IPS DF 6.9 (cell line): ENCODE measurements around the gene TLE1.

Experiments used
- DNase-seq: peaks from one replicate; pipeline ENCODE4 v3.0.0-alpha.2; 2013; ENCODE audit warnings: low read depth, low spot score
- H3K27ac ChIP-seq: one replicate; pipeline ENCODE4 v1.5.1; 2013; ENCODE audit warnings: low read length, control low read depth
- H3K27me3 ChIP-seq: 2 replicates; pipeline ENCODE4 v1.6.1; 2013; ENCODE audit warnings: mild to moderate bottlenecking, low read length; ENCODE audit not compliant: control insufficient read depth, insufficient read depth
- H3K36me3 ChIP-seq: 2 replicates; pipeline ENCODE4 v1.6.1; 2013; ENCODE audit warnings: low read length; ENCODE audit not compliant: control insufficient read depth, insufficient read depth
- H3K4me1 ChIP-seq: 2 replicates; pipeline ENCODE4 v1.6.1; 2013; ENCODE audit warnings: low read length; ENCODE audit not compliant: control insufficient read depth, insufficient read depth
- H3K4me3 ChIP-seq: 2 replicates; pipeline ENCODE4 v1.5.1; 2013; ENCODE audit warnings: mild to moderate bottlenecking, low read length
- H3K9me3 ChIP-seq: 2 replicates; pipeline ENCODE4 v1.6.1; 2013; ENCODE audit warnings: low read length, inconsistent platforms; ENCODE audit not compliant: control insufficient read depth, insufficient read depth
- WGBS: extraction: QIAGEN DNeasy Blood & Tissue Kit; methylation state at CpG from one replicate; pipeline ENCODE4 v1.1.7; 2013; ENCODE audit warnings: mixed read lengths, missing lambda C conversion rate; ENCODE audit not compliant: insufficient read length, insufficient coverage; 5-methylcytosine and 5-hydroxymethylcytosine counted together

The TLE1 gene

DNA sequence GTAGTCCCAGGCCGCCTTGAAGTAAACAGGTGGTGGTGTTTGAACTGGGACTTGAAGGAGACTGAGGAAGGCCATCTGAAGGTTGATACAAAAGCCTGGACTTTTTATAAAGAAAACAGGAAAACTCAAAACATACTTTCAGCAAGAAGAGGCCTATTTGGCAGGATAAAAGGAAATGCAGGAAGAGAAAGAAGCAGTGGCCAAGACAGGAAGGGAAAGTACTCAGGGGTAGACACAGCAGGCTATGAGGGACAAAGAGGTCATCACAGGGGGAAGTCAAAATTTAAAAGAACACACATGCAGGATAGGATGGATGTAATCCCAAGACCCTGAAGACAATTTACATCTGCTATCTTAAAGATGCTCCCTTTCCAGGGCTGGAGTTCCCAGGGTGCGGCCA, 13.0 kb downstream of the TLE1 start:
- no CpG with 5 or more reads among the region's 2 CpGs for WGBS
- Histone ChIP-seq H3K27me3 (no peaks in the 10 kb centered on the region), H3K27ac (no peak overlapping the region), H3K4me1 (no peaks in the 10 kb centered on the region), H3K4me3 (no peak overlapping the region), H3K9me3 (no peaks in the 10 kb centered on the region), H3K36me3 (no peaks in the 10 kb centered on the region)
- no peak for DNase-seq

DNA sequence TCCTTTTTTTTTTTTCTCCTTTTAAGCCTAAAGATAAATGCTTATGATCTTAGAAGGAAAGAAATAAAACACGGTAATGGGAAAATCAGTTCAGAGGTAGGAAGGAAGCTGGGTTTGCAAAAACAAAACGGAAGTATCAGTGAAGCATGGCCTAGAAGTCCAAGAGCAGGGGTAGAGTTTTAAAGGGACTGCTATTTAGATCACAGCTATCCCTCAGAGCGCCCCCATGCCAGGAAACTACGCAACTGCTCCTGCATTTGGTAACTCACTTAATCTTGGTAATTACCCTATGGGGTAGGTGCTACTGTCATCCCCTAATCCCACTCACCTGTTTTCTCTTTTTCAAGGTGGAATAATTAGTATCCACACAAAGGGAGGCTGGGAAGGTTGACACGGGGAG, 16.0 kb downstream of the TLE1 start:
- no peaks in the 10 kb centered on the region for H3K9me3 ChIP-seq
- H3K4me3 ChIP-seq = no peak overlapping the region
- no peaks in the 10 kb centered on the region for H3K27me3 ChIP-seq
- no peak for DNase-seq
- no peaks in the 10 kb centered on the region for H3K36me3 ChIP-seq
- WGBS = no CpG with 5 or more reads among the region's 5 CpGs
- H3K4me1 ChIP-seq = no peaks in the 10 kb centered on the region
- no peak overlapping the region for H3K27ac ChIP-seq

DNA sequence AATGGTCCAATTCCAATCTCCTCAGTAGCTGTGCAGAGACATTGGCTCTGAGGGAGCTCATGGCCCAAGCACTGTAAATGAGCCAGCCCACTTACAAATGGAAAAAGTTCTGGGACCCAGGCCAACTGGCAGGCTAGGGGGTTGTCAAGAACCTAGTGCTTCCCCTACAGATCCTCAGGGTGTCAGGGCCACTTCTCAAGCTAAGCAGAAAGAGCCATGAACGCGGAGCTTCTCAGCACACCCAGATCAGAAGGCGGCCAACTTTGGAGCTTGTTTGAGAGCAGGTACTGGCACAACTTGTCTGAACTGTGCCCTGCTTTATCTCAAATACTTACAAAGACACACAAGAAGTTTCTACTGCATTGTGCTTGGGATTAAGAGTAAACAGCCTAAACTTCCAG, 17.5 kb downstream of the TLE1 start:
- H3K27ac ChIP-seq = no peak overlapping the region
- H3K36me3 ChIP-seq = no peaks in the 10 kb centered on the region
- DNase-seq = no peak
- H3K4me3 ChIP-seq = no peak overlapping the region
- H3K9me3 ChIP-seq = no peaks in the 10 kb centered on the region
- no CpG with 5 or more reads among the region's 3 CpGs for WGBS
- no peaks in the 10 kb centered on the region; the same call in 1 of the 2 replicates for H3K27me3 ChIP-seq
- no peaks in the 10 kb centered on the region for H3K4me1 ChIP-seq

DNA sequence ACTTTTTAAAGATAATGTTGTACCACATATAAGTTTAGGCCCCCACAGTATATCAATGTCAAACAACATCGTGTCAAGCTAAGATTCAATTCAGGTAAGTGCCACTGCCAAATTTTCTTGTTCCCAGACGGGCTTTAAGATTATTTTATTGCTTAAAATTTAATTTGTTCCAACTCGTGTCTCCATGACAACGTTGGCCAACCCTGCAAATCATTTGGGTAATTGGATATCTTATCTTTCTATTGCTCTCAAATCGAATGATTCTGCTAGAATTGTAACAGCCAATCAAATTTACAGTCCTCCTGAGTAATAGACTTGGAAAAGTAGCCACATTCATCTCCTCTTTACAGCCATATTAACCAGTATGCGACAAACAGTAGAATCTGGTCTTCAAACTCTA, 19.5 kb downstream of the TLE1 start:
- H3K27me3 ChIP-seq = no peaks in the 10 kb centered on the region; the same call in 1 of the 2 replicates
- no peaks in the 10 kb centered on the region for H3K36me3 ChIP-seq
- no peaks in the 10 kb centered on the region for H3K9me3 ChIP-seq
- H3K27ac ChIP-seq = no peak overlapping the region
- no CpG with 5 or more reads among the region's 6 CpGs for WGBS
- no peak for DNase-seq
- H3K4me1 ChIP-seq = peaks cover 1% of the 10 kb centered on the region; the same call in 1 of the 2 replicates
- H3K4me3 ChIP-seq = no peak overlapping the region

DNA sequence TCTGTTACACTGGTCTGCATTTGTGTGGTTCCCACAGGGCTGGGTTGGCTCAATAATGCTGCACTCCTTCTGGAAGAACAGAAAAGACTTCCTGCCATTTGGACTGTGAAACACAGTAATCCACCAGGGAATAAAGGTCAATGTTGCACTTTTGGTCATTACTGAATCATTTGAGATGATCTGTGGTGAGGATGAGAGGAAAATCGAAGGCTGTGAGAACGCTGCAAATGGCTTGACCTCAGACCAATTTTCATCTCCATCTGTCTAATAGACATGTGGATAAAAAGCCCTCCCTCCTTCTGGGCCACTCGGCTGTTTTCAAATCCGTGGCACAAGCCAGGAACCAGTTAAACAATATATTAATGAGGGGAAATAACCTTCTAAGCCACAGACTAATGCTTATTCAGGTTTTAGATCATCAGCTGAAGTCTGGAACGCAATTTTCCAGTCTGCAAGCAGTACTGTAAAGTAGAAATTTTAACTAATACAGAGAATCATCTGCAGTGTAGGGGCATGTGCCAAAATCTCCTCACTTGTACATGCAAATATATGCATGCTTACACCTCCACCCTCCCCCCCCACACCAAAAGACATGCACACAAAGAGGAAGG, 20.2 kb downstream of the TLE1 start:
- Histone ChIP-seq H3K9me3 (no peaks in the 10 kb centered on the region), H3K27me3 (no peaks in the 10 kb centered on the region; the same call in 1 of the 2 replicates), H3K4me1 (peaks cover 3% of the 10 kb centered on the region; the same call in 1 of the 2 replicates), H3K27ac (no peak overlapping the region), H3K36me3 (no peaks in the 10 kb centered on the region), H3K4me3 (no peak overlapping the region)
- no peak for DNase-seq
- no CpG with 5 or more reads among the region's 5 CpGs for WGBS

DNA sequence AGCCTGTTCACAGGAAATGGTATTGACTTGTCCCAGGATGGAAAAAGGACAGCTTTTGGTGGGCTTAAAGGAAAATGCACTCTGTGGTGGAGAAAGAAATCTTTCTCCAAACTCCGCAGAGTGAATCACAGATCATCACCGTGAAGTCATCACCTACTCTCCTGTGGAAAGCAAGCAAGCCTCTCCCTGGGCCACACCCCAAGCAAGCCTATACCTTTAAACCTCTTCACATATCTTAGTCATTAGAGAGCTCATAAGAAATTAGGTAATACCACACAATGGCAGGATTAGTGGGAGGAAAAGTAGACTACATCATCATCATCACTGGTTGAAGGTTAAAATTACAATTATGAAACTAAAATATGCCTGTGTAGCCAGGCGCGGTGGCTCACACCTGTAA, 23.2 kb downstream of the TLE1 start:
- H3K36me3 ChIP-seq = no peaks in the 10 kb centered on the region
- no peaks in the 10 kb centered on the region for H3K9me3 ChIP-seq
- DNase-seq = no peak
- peaks cover 4% of the 10 kb centered on the region; the same call in 1 of the 2 replicates for H3K4me1 ChIP-seq
- H3K4me3 ChIP-seq = no peak overlapping the region
- no CpG with 5 or more reads among the region's 4 CpGs for WGBS
- no peaks in the 10 kb centered on the region; the same call in 1 of the 2 replicates for H3K27me3 ChIP-seq
- H3K27ac ChIP-seq = peak overlapping the region; percentile 83

DNA sequence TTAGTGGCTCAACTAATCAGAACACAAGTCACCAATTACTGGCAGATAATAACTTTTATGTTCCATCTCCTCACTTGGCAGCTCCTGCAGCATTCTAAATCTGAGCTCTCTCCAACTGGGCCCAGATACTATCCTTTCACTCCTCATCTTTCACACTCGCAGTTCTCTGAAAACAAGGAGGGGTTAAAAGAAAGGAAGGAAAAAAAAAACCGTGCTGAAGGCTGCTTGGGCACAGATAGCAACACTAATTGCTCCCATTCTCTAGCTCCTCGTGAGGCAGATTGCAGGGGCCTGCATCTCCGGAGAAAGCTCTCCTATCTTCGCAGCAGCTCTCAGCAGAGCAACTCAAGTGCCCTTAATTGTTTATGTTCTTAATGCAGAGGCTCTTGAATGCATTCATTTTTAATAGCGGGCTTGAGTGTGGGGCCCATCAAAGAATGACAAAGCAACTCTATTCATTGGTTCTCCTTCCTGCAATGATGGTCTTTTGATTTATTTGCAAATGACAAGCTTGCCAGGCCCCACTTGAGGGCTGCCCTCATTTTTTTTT, 23.9 kb downstream of the TLE1 start:
- Histone ChIP-seq H3K27me3 (no peaks in the 10 kb centered on the region; the same call in 1 of the 2 replicates), H3K27ac (no peak overlapping the region), H3K36me3 (no peaks in the 10 kb centered on the region), H3K9me3 (no peaks in the 10 kb centered on the region), H3K4me1 (peaks cover 4% of the 10 kb centered on the region; the same call in 1 of the 2 replicates), H3K4me3 (no peak overlapping the region)
- DNase-seq = no peak
- WGBS = no CpG with 5 or more reads among the region's 6 CpGs

DNA sequence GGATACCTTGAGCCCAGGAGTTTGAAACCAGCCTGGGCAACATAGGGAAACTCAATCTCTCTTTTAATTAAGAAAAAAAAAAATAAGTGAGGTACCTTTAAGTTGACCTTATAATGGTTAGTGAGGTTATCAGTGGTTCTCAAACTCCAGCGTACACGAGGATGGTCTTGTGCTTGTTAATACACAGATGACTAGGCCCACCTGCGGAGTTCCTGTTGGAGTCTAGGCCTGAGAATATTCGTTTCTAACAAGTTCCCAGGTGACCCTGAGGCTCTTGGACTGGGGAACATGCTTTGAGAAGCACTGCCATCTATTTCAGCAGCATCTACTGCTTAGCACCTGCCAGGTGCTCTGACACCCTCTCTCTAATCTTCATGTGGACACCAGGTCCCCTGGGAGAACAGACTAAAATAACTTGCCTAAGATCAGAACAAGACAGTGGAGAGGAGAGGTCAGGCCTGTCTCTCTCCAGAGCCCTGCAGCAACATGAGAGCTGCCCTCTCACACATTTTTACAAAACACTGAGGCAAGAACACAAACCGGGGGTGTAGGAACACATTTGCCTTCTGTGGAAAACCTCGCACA, 24.6 kb downstream of the TLE1 start:
- WGBS = no CpG with 5 or more reads among the region's 6 CpGs
- H3K36me3 ChIP-seq = no peaks in the 10 kb centered on the region

DNA sequence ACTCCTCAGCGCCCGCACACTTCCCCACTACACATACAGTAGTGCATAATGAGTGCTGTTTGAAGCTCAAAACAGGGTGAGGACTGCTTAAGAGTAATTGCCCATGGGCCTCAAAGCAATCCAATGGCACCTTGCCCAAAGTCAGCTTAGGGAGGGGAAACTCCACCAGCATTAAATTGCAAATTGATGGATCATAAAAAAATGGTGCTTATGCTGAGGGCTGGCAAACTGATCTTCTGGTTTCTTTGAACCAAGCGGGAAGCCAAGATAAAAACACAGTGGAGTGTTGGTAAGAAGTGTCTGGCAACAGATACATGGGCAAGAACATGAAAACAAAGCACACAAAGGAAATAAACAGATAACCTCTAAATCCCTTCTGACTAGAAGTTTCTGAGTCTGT, 28.0 kb downstream of the TLE1 start:
- WGBS = no CpG with 5 or more reads among the region's 3 CpGs
- no peak for DNase-seq
- Histone ChIP-seq H3K27me3 (no peaks in the 10 kb centered on the region), H3K9me3 (no peaks in the 10 kb centered on the region), H3K27ac (no peak overlapping the region), H3K36me3 (no peaks in the 10 kb centered on the region), H3K4me3 (no peak overlapping the region), H3K4me1 (peaks cover 4% of the 10 kb centered on the region; the same call in 1 of the 2 replicates)

More for the DNA sequence above, 24.6 kb downstream of the TLE1 start:
- Histone ChIP-seq H3K4me1 (peaks cover 4% of the 10 kb centered on the region; the same call in 1 of the 2 replicates), H3K4me3 (no peak overlapping the region), H3K27ac (no peak overlapping the region), H3K27me3 (no peaks in the 10 kb centered on the region; the same call in 1 of the 2 replicates), H3K9me3 (no peaks in the 10 kb centered on the region)
- DNase-seq = no peak

DNA sequence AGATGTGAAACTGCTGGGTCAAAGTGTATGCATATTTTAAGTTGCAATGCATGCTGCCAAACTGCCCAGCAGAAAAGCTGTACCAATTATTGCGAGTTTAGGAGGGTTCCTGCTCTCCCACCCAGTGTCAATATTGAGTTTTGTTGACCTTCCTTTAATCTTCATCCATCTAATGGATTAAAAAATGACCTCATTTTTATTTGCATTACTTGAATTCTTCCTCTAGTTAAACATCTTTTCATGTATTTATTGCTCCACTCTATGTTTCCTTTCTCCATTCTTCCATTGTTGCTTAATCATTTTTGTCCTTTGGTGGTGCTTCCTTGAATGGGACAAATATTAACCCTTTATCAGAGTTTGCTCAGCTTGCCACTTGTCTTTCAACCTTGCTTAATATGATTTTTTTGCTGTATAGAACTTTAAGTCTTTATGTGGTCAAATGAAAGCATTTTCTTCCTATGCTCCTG, 32.4 kb downstream of the TLE1 start:
- H3K27ac ChIP-seq = no peak overlapping the region
- no peaks in the 10 kb centered on the region for H3K27me3 ChIP-seq
- no peak overlapping the region for H3K4me3 ChIP-seq
- no peaks in the 10 kb centered on the region for H3K4me1 ChIP-seq
- no CpG with 5 or more reads among the region's 1 CpG for WGBS
- H3K9me3 ChIP-seq = no peaks in the 10 kb centered on the region
- H3K36me3 ChIP-seq = no peaks in the 10 kb centered on the region
- DNase-seq = no peak
